ENCODE results near the gene MARK2.

Gene MARK2

GRCh38 chr11:63929616-63930015 is 90.7 kb downstream of the MARK2 start:
- no peak for DNase-seq (ENCODE audit: low spot score)

- no peak for DNase-seq (ENCODE audit: low spot score)
Observed at GRCh38 chr11:63931045-63931444, 92.1 kb downstream of the MARK2 start.

DNA sequence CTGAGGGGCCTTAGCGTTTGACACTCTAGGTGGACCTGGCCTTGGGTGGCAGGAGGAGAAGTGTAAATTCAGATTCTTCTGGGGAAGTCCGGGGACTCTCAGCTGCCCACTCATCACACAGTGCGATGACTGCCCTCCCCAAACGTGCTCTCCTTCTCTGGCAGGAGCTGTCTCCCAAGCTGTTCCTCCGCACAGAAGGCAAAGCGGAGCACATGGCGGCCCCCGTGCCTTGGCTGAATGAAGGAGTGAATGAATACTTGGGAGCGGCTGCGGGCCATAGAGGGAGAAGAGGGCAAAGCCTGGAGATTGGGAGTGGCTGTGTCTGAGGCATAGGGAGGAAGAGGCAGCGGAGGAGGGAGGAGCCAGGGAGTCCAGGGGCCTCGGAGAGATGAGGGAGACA is 93.0 kb downstream of the MARK2 start:
- DNase-seq (ENCODE audit: low spot score) = no peak

GRCh38 chr11:63933459-63933858 is 94.5 kb downstream of the MARK2 start:
- DNase-seq (ENCODE audit: low spot score) = no peak

GRCh38 chr11:63937713-63938478 is 99.0 kb downstream of the MARK2 start:
- DNase-seq (ENCODE audit: low spot score) = no peak

DNA sequence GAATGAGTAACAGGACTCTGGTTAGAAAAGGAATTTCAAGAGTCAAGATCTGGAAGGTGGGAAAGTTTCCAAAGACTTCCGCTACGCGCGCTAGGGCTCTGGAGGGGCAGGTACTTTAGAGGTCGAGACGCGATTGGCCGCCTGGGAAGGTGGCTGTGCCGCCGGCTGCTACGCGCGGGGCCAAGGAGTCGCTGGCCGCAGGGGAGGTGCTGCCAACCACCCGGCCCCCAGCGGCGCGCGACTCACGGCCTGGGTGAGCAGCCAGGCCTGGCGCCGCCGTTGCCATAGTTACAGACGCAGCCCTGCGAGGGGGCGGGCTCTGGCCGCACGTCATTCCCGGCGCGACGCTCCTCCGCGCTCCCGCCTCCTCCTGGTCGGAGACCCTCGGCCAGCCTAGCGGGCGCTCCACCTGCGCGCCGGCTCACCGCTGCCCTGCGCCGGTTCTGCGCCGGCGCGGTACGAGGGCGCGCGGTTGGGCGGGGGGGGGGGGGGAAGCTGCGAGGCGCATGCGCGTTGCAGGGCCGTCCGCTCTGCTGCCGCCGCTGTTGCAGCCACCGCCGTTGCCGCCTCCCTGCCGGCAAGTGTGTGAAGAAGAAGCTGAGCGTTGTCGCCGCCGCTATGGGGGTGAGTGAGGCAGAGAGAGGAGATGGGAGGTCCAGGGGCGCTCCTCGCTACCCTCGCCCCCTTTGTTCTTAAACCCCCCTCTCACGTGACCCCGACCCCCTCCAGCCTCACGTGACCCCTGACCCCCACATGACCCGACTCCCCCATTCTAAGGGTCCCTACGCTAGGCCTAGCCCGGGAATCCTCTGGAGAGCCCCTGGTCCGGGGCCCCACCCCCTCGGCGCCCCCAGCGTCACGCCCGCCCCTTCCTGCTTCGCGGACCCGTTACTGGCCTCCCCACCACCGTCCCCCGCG is 99.8 kb downstream of the MARK2 start, which contains the start of gene NAA40:
Gene NAA40, plus strand, starts transcription at position 524 of the 918 bp plus-strand sequence. Its CDS starts 95 bp downstream, at position 619.
- DNase-seq (ENCODE audit: low spot score) = peak; percentile 96

GRCh38 chr11:63939397-63939891 is 100.5 kb downstream of the MARK2 start:
- no peak for DNase-seq (ENCODE audit: low spot score)

DNA sequence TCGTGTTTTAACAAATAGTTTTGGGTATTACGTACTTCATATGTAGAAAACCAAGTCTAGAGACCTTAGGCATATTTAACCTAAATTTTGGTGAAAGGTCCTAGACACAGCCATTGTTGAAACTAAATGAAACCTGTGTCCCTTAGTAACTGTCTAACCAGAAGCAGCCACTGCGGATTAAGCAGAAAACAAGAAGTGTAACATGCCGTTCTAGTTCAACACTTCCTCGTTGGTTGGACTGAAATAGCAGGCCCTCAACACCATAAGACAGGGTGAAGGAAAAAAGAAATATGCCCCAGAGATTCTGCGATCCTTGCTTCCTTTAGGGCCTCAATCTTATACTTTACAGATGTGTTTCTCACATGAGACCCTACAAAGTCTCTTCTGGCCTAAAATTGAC is 101.9 kb downstream of the MARK2 start:
- no peak for DNase-seq (ENCODE audit: low spot score)

DNA sequence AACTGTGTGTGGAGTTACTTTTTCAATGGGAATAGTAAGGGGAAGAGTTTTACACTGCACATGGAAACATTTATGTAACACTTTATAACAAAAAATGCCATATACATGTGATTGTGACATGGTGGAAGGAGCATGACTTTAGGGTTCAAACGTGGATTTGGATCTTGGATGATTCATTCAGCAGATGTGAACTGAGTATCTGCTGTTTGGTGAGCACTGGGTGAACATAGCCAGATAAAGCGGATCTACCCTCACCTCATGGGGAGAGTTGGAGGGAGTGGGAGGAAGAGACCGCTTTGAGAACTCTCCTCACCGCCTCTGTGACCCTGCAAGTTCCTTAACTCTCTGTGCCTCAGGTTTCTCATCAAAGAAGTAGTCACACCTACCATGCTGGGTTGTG is 103.0 kb downstream of the MARK2 start:
- DNase-seq (ENCODE audit: low spot score) = no peak

- DNase-seq (ENCODE audit: low spot score) = no peak
Observed at GRCh38 chr11:63942803-63943202, 103.9 kb downstream of the MARK2 start.

DNA sequence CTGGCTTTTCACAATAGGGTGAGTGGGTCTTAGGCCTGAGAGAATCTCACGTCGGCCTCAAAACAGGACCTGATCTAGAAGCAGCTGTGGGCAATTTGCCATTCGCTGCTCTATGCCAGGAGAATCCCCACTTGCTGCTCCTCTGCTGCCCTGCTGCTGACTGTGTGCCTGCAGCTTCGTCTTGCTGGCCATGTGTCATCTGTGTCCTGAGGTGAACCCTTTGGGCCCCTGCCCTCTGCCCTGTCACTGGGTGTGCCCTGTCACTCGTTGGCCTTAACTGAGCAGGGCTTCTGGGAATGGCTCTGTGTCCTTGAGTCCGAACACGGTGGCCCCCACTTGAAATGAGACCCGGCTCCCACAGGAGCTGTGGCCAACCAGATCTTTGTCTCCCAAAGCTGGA is 106.1 kb downstream of the MARK2 start:
- DNase-seq (ENCODE audit: low spot score) = no peak

DNA sequence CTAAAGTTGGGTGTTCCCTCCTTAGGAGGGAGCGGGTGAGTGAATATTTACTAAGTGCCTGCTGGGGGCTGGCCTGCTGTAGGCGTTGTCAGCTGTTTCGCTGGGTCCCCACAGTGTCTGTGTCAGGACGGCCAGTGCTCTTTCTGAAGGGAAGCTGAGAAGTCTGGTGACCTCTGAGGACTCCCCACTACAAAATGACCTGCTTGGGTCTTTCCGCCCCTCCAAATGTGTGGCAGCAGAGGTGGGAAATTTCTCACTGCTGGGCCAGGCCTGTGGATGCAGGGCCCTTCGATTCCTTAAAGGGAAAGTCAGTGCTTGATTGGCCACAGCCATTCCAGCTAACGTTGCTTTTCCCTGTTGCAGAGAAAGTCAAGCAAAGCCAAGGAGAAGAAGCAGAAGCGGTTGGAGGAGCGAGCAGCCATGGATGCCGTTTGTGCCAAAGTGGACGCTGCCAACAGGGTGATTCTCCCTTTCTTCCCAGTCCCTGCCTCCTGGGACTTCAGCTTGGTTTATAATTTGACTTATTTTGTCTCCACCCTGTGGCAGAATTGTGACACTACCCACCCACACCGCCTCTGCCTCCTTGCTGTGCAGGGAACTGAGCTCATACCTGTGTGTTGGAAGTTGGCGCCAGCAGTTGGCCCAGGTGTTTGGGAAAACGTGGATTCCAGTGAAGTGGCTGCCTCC is 106.7 kb downstream of the MARK2 start:
- peak; percentile 72 for DNase-seq (ENCODE audit: low spot score)

- DNase-seq (ENCODE audit: low spot score) = peak; percentile 60
Observed at GRCh38 chr11:63951779-63952536, 113.0 kb downstream of the MARK2 start.

- DNase-seq (ENCODE audit: low spot score) = no peak
Observed at GRCh38 chr11:63952570-63952969, 113.7 kb downstream of the MARK2 start.

DNA sequence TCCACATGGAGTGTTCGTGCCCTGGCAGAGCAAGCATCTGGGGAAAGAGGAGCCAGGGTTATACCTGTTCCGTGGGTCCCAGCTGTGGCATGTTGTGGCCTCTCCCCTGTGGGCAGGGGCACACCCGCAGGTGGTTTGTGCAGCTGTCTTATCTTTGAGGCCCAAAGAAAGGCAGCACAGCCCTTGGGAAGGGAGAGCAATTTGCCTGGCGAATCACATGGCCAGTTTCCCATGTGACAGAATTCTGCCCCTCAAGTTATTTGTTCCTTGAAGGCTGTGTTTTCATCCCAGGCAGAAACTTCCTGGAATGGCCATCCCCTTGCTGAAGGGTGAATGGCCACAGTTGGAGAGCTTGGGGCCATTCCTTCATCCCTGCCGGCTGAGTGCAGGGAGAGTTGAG is 119.1 kb downstream of the MARK2 start:
- DNase-seq (ENCODE audit: low spot score) = no peak
